Measurements from ENCODE around the gene TFCP2. TPM values are rescaled to one million over a fixed set of nuclear protein-coding genes. Genes with fewer than 3 reads are reported as not detected.
A peak's percentile ranks its signal among the peaks of the same experiment; 100 is the strongest.

The TFCP2 gene
- total RNA-seq, 1 experiment from 2014 or later, result 27.3 TPM

DNA sequence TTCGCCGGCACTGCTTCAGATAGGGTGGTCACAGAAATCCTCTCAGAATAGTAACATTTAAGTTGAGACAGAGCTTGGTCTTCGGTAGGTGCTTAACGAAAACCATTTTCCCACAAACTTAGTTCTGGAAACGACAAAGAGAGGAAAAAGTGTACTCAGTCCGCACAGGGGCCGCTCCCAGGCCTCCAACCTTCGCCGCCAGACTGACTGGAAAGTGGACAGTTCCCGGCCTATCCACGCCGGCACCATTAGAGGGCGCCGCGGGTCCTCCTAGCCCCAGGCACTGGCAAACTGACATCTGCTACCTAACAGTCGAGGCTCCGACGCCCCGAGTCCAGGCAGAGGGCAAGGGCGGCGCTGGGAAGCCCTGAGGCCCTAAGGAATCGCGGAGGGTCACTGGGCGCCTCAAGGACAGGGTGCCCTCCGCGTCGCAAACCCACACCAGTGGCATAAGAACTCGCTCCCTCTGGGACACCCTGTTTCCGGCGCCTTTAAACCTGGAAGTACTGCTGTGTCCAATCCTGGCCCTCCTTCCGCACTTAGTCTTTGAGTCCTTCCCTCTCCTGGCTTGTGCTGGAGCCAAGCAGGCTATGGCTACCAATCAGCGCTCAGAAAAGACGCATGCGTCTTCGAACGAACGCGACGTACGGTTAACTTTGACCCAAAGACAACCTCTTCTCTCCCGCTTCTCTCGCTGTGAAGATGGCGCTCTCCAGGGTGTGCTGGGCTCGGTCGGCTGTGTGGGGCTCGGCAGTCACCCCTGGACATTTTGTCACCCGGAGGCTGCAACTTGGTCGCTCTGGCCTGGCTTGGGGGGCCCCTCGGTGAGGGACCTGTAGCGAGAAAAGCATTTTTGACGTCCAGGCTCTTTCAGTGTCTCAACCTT lies 125.0 kb downstream of the TFCP2 start, which contains the start of gene LETMD1:
TSS of gene LETMD1 (plus strand) at position 673 of the 886 bp plus-strand sequence. CDS start at position 703, 30 bp downstream.
- peak; percentile 99 for ATAC-seq
- Histone ChIP-seq H3K9me3 (ENCODE audit: low read length) (no peaks in the 10 kb centered on the region), H3K4me3 (ENCODE audit: low read length) (peak within 1 kb of the TSS; percentile 88), H3F3A (ENCODE audit: low read length, unreplicated experiment) (no peaks in the 10 kb centered on the region), H3K27ac (ENCODE audit: low read length) (peak within 1 kb of the TSS; percentile 79), H4K20me1 (ENCODE audit: low read length) (no peaks in the 10 kb centered on the region), H3K9ac (ENCODE audit: low read length) (peak within 1 kb of the TSS; percentile 94), H3K27me3 (ENCODE audit: low read length) (no peaks in the 10 kb centered on the region), H3K79me2 (ENCODE audit: low read length) (peaks cover 32% of the 10 kb centered on the region), H2AFZ (ENCODE audit: low read length) (peak within 1 kb of the TSS; percentile 92), H3K9me2 (replicated peaks; ENCODE audit: low read length) (no peaks in the 10 kb centered on the region), H3K36me3 (ENCODE audit: low read depth, low read length) (peaks cover 7% of the 10 kb centered on the region; the same call in 1 of the 2 replicates), H3K4me2 (ENCODE audit: low read length) (peak within 1 kb of the TSS; percentile 95), H3K4me1 (ENCODE audit: insufficient read depth, low read length) (peaks cover 12% of the 10 kb centered on the region)
- intact Hi-C loops (cut with micrococcal nuclease), result loop anchor here (5.0 kb wide), 2 partner anchors 219 to 294 kb away; no protein-coding TSS in a partner anchor
- DNase-seq, result peak; percentile 99
- BruUV-seq (replicated peaks), result TSS peak; percentile 90
- TF ChIP-seq, protein P1, sequence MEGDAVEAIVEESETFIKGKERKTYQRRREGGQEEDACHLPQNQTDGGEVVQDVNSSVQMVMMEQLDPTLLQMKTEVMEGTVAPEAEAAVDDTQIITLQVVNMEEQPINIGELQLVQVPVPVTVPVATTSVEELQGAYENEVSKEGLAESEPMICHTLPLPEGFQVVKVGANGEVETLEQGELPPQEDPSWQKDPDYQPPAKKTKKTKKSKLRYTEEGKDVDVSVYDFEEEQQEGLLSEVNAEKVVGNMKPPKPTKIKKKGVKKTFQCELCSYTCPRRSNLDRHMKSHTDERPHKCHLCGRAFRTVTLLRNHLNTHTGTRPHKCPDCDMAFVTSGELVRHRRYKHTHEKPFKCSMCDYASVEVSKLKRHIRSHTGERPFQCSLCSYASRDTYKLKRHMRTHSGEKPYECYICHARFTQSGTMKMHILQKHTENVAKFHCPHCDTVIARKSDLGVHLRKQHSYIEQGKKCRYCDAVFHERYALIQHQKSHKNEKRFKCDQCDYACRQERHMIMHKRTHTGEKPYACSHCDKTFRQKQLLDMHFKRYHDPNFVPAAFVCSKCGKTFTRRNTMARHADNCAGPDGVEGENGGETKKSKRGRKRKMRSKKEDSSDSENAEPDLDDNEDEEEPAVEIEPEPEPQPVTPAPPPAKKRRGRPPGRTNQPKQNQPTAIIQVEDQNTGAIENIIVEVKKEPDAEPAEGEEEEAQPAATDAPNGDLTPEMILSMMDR (conservative IDR thresholded peaks at IDR 0.05; ENCODE audit: low read depth, low read length), result peak; percentile 93
- TF ChIP-seq EZH2phosphoT487 (IDR thresholded peaks at IDR 0.05; ENCODE audit: borderline replicate concordance, low read length) (no peak), EZH2 (IDR thresholded peaks at IDR 0.05; ENCODE audit: low read length, unreplicated experiment) (no peak)
- ChIA-PET POLR2A (ENCODE audit: unreplicated experiment) (interaction anchor here (1.0 kb wide), 1 partner anchor 293 kb away, joined by 4 read pairs; no protein-coding TSS in a partner anchor), CTCF (no interaction called here)

Other genes with a start within 250 kb of the TFCP2 start
- not detected in 2 replicates for gene HIGD1C, start 220.6 kb downstream of the TFCP2 start, total RNA-seq (2014; rRNA removed)
- gene SLC11A2, start 146.8 kb downstream of the TFCP2 start, total RNA-seq (2014; rRNA removed), result 28.4 and 38.8 TPM in 2 replicates
- gene LETMD1, start 124.8 kb downstream of the TFCP2 start, total RNA-seq (2014; rRNA removed), result 46.9 and 47.1 TPM in 2 replicates
- gene CSRNP2, start 89.5 kb downstream of the TFCP2 start, total RNA-seq (2014; rRNA removed), result 18.9 and 23.3 TPM in 2 replicates
- 0.17 and 6.9 TPM in 2 replicates for gene POU6F1, start 44.9 kb upstream of the TFCP2 start, total RNA-seq (2014; rRNA removed)
- 56.1 and 57.4 TPM in 2 replicates for gene DAZAP2, start 65.7 kb upstream of the TFCP2 start, total RNA-seq (2014; rRNA removed)
- 55.3 and 62.5 TPM in 2 replicates for gene SMAGP, start 97.3 kb upstream of the TFCP2 start, total RNA-seq (2014; rRNA removed)
- gene BIN2, start 151.0 kb upstream of the TFCP2 start, total RNA-seq (2014; rRNA removed), result not detected in 2 replicates
- not detected in 2 replicates for gene CELA1, start 173.5 kb upstream of the TFCP2 start, total RNA-seq (2014; rRNA removed)
- 93.4 and 101 TPM in 2 replicates for gene GALNT6, start 218.3 kb upstream of the TFCP2 start, total RNA-seq (2014; rRNA removed)